Measurements from ENCODE around the gene HSD17B13.

The HSD17B13 gene

GRCh38 chr4:87330761-87331160 is 8.1 kb upstream of the HSD17B13 start:
- Histone ChIP-seq H3K27me3 (ENCODE audit: insufficient read depth, low read length) (no peaks in the 10 kb centered on the region), H3K4me1 (ENCODE audit: insufficient read depth, low read length, severe bottlenecking) (no peaks in the 10 kb centered on the region), H3K27ac (ENCODE audit: low read depth, low read length, poor library complexity, severe bottlenecking) (no peak overlapping the region), H3K9ac (ENCODE audit: low read length) (no peak overlapping the region), H3K79me2 (ENCODE audit: insufficient read depth, low read length) (no peaks in the 10 kb centered on the region), H3F3A (ENCODE audit: insufficient read depth, low read length) (no peaks in the 10 kb centered on the region), H3K4me2 (ENCODE audit: low read length) (no peak overlapping the region), H3K36me3 (ENCODE audit: insufficient read depth, low read length) (no peaks in the 10 kb centered on the region; the same call in 1 of the 2 replicates), H2AFZ (ENCODE audit: low read length) (no peak overlapping the region), H3K9me2 (ENCODE audit: low read depth, low read length) (no peaks in the 10 kb centered on the region), H4K20me1 (ENCODE audit: insufficient read depth, low read length) (no peaks in the 10 kb centered on the region), H3K4me3 (ENCODE audit: low read depth, low read length, poor library complexity, severe bottlenecking) (no peak overlapping the region), H3K9me3 (ENCODE audit: low read length) (0 out of 2 replicates have a peak, but pooled peaks cover 3% of the 10 kb centered on the region)
- TF ChIP-seq EZH2 (IDR thresholded peaks at IDR 0.05; ENCODE audit: borderline replicate concordance, low read length) = no peak

DNA sequence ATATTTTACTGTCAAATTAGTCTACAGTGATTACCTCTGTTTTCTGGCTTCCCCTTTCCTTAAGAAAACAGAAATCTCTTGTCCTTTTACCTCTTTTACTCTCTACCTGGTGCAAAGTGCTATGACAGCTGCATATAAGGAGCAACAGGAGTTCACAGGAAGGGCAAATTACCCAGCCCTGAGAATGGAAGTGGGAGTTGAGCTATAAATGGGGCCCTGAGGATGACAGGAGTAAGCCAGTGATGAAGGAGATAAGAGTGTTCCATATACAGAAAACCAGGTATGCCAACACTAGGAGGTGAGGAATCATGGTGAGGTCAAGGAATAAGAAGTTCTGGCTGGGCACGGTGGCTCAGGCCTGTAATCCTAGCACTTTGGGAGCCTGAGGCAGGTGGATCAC is 4.5 kb upstream of the HSD17B13 start:
- Histone ChIP-seq H3K4me2 (ENCODE audit: low read length) (no peak overlapping the region), H3K4me3 (ENCODE audit: low read depth, low read length, poor library complexity, severe bottlenecking) (no peak overlapping the region), H3F3A (ENCODE audit: insufficient read depth, low read length) (no peaks in the 10 kb centered on the region), H3K27me3 (ENCODE audit: insufficient read depth, low read length) (no peaks in the 10 kb centered on the region), H2AFZ (ENCODE audit: low read length) (no peak overlapping the region), H3K27ac (ENCODE audit: low read depth, low read length, poor library complexity, severe bottlenecking) (no peak overlapping the region), H3K9me3 (ENCODE audit: low read length) (0 out of 2 replicates have a peak, but pooled peaks cover 2% of the 10 kb centered on the region), H3K4me1 (ENCODE audit: insufficient read depth, low read length, severe bottlenecking) (no peaks in the 10 kb centered on the region), H3K79me2 (ENCODE audit: insufficient read depth, low read length) (no peaks in the 10 kb centered on the region), H3K9me2 (ENCODE audit: low read depth, low read length) (no peaks in the 10 kb centered on the region), H3K36me3 (ENCODE audit: insufficient read depth, low read length) (no peaks in the 10 kb centered on the region), H4K20me1 (ENCODE audit: insufficient read depth, low read length) (no peaks in the 10 kb centered on the region), H3K9ac (ENCODE audit: low read length) (no peak overlapping the region)
- no peak for TF ChIP-seq EZH2 (IDR thresholded peaks at IDR 0.05; ENCODE audit: borderline replicate concordance, low read length)
- no peak for TF ChIP-seq CTCF (IDR thresholded peaks at IDR 0.05; ENCODE audit: low read length)

DNA sequence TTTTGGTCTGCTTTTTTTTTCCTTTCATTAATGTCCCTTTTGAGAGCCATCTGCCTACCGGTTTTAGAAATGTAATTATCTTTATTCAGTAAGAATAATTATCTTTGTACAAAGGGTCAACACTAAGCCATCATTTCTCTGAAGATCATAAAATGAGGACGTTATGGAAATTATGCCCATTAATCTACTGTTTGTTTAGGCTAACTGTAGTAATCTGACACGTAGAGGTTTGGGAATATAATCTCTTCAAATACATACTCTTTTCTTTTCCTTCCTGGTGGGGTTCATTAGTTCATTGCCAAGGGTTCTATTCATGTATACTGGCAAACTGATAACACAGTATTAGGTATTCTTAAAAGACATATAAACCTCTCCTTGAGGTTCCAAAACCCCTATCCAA is 3.8 kb upstream of the HSD17B13 start:
- Histone ChIP-seq H4K20me1 (ENCODE audit: insufficient read depth, low read length) (no peaks in the 10 kb centered on the region), H3K9me3 (ENCODE audit: low read length) (no peaks in the 10 kb centered on the region), H2AFZ (ENCODE audit: low read length) (no peak overlapping the region), H3K79me2 (ENCODE audit: insufficient read depth, low read length) (no peaks in the 10 kb centered on the region), H3F3A (ENCODE audit: insufficient read depth, low read length) (no peaks in the 10 kb centered on the region), H3K9me2 (ENCODE audit: low read depth, low read length) (no peaks in the 10 kb centered on the region), H3K36me3 (ENCODE audit: insufficient read depth, low read length) (no peaks in the 10 kb centered on the region), H3K4me2 (ENCODE audit: low read length) (no peak overlapping the region), H3K9ac (ENCODE audit: low read length) (no peak overlapping the region), H3K27me3 (ENCODE audit: insufficient read depth, low read length) (no peaks in the 10 kb centered on the region), H3K27ac (ENCODE audit: low read depth, low read length, poor library complexity, severe bottlenecking) (no peak overlapping the region), H3K4me3 (ENCODE audit: low read depth, low read length, poor library complexity, severe bottlenecking) (no peak overlapping the region), H3K4me1 (ENCODE audit: insufficient read depth, low read length, severe bottlenecking) (no peaks in the 10 kb centered on the region)
- TF ChIP-seq EZH2 (IDR thresholded peaks at IDR 0.05; ENCODE audit: borderline replicate concordance, low read length) (no peak), CTCF (IDR thresholded peaks at IDR 0.05; ENCODE audit: low read length) (no peak)

DNA sequence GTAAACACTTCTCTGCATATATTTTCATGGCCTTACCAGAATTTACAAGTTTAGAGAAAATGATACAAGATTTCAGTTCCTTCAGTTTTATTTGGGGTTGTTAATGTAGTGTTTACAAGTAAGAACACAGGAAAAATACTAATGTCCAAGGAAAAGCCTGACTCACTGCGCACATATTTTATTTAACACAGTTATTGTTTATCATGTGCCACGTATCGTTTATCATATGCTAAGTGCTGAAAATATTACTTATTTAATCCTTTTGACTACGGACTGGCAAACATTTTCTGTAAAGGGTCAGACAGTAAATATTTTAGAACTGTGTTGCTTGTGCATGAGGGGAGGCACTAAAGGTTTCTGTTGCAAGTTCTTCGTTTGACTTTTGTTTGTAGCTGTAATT is 794 bp downstream of the HSD17B13 start:
- H2AFZ ChIP-seq (ENCODE audit: low read length) = no peak overlapping the region
- H3K9ac ChIP-seq (ENCODE audit: low read length) = no peak overlapping the region
- TF ChIP-seq EZH2 (IDR thresholded peaks at IDR 0.05; ENCODE audit: borderline replicate concordance, low read length) (no peak), CTCF (IDR thresholded peaks at IDR 0.05; ENCODE audit: low read length) (no peak)
- no peaks in the 10 kb centered on the region for H3K79me2 ChIP-seq (ENCODE audit: insufficient read depth, low read length)
- no peak overlapping the region for H3K4me3 ChIP-seq (ENCODE audit: low read depth, low read length, poor library complexity, severe bottlenecking)
- H3K27ac ChIP-seq (ENCODE audit: low read depth, low read length, poor library complexity, severe bottlenecking) = no peak overlapping the region
- H3K9me3 ChIP-seq (ENCODE audit: low read length) = no peaks in the 10 kb centered on the region
- H4K20me1 ChIP-seq (ENCODE audit: insufficient read depth, low read length) = no peaks in the 10 kb centered on the region
- no peaks in the 10 kb centered on the region for H3K4me1 ChIP-seq (ENCODE audit: insufficient read depth, low read length, severe bottlenecking)
- no peaks in the 10 kb centered on the region for H3K36me3 ChIP-seq (ENCODE audit: insufficient read depth, low read length)
- no peaks in the 10 kb centered on the region for H3K27me3 ChIP-seq (ENCODE audit: insufficient read depth, low read length)
- no peak overlapping the region for H3K4me2 ChIP-seq (ENCODE audit: low read length)
- no peaks in the 10 kb centered on the region for H3F3A ChIP-seq (ENCODE audit: insufficient read depth, low read length)
- H3K9me2 ChIP-seq (ENCODE audit: low read depth, low read length) = no peaks in the 10 kb centered on the region
